Urinary bladder (tissue), 4 donors: ENCODE data around the gene ARID5B. TPM values are rescaled to one million over a fixed set of nuclear protein-coding genes. Genes with fewer than 3 reads are reported as not detected.

Source experiments
- DNase-seq: peaks from one replicate; pipeline ENCODE4 v3.0.0-alpha.2; 2015; ENCODE audit errors: extremely low spot score
- H3K27ac ChIP-seq: one replicate; pipeline ENCODE4 v1.5.1; 2013; ENCODE audit warnings: low read depth, mild to moderate bottlenecking, moderate library complexity
- H3K36me3 ChIP-seq: one replicate; pipeline ENCODE4 v1.6.1; 2013; ENCODE audit warnings: mild to moderate bottlenecking, moderate library complexity; ENCODE audit not compliant: insufficient read depth
- H3K4me1 ChIP-seq: one replicate; pipeline ENCODE4 v1.6.1; 2013; ENCODE audit warnings: mild to moderate bottlenecking, moderate library complexity; ENCODE audit not compliant: insufficient read depth
- H3K4me3 ChIP-seq: one replicate; pipeline ENCODE4 v1.5.1; 2013; ENCODE audit warnings: low read depth, low read length
- WGBS: extraction: QIAGEN DNeasy Blood & Tissue Kit; methylation state at CpG from one replicate; pipeline ENCODE4 v1.1.7; 2013; 5-methylcytosine and 5-hydroxymethylcytosine counted together
- polyA plus RNA-seq: library from polyadenylated mRNA; stranded (reverse); fragments of 200-250 nt; gene quantifications from one replicate; pipeline ENCODE4 v1.2.3, GENCODE V29; 2013
- total RNA-seq: library from RNA; depleted of rRNA; stranded (reverse); fragments of >200 nt; gene quantifications from one replicate; pipeline ENCODE4 v1.2.3, GENCODE V29; 2014
- donor health status: healthy with polysubstance abuse.
- donor health status: healthy.

The ARID5B gene
- total and polyA plus RNA-seq, 2 donors = 23.5 to 52.5 TPM

DNA sequence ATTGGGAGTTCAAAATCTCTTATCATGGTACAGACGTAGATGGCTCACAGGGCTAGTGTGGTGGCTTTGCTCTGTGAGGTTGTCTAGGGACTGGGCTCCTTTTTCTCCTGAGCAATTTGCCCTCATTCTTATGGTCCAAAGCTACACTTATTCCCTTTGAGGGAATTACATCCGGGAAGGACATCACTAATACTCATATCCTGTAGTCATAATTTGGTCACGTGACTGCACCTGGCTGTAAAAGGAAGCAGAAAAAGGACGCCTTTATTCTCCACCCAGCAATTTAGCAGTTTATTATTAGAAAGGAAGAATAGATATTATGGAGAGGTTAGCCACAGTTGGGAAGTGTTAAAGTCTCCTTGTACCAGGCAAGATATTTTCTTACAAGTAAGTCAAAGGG, 28.1 kb downstream of the ARID5B start:
- no peaks in the 10 kb centered on the region for H3K36me3 ChIP-seq
- no peak overlapping the region for H3K4me3 ChIP-seq
- 87% methylated on average over 4 of the region's 4 CpGs for WGBS
- H3K4me1 ChIP-seq = no peaks in the 10 kb centered on the region
- no peak overlapping the region for H3K27ac ChIP-seq
- DNase-seq = no peak

DNA sequence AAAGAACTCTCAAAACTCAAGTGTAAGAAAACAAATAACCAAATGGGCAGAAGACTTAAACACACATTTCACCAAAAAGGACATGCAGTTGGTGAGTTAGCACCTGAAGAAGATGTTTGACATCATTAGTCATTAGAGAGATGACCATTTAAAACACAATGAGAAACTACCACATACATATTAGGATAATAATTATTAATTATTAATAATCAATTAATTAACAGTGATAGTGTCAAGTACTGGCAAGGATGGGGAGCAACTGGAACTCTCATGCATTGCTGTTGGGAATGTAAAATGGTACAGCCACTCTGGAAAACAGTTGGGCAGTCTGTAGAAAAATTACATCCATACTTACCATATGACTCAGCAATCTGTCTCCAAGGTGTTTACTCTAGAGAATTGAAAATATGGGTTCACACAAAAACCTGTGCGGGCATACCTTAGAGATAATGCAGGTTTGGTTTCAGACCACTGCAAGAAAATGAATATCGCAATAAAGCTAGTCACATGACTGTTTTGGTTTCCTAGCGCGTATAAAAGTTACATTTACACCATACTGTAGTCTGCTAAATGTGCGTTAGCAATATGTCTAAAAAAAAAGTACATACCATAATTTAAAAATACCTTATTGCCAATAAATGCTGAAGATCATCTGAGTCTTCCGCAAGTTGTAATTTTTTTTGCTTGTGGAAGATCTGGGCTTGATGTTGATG, 30.3 kb downstream of the ARID5B start:
- 95% methylated on average over 6 of the region's 6 CpGs for WGBS
- H3K36me3 ChIP-seq = no peaks in the 10 kb centered on the region
- H3K27ac ChIP-seq = no peak overlapping the region

DNA sequence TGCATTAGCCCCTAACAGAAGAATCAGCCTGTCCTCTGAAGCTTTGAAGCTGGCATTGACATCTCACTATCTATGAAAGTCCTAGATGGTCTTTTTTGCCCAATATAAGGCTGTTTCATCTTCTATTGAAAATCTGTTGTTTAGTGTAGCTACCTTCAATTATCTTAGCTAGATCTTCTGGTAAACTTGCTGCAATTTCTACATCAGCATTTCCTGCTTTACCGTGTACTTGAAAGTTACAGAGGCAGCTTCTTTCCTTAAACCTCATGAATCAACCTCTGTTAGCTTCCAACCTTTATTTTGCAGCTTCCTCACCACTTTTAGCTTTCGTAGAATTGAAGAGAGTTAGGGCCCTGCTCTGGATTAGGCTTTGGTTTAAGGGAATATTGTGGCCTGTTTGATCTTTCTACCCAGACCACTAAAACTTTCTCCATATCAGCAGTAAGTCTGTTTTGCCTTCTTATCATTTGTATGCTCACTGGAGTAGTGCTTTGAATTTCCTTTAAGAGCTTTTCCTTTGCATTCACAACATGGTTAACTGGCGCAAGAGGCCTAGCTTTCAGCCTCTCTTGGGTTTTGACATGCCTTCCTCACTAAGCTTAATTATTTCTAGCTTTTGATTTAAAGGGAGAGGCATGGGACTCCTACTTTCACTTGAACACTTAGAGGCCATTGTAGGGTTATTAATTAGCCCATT, 32.5 kb downstream of the ARID5B start:
- Histone ChIP-seq H3K4me1 (no peaks in the 10 kb centered on the region), H3K36me3 (no peaks in the 10 kb centered on the region), H3K27ac (peak overlapping the region; percentile 3), H3K4me3 (no peak overlapping the region)
- DNase-seq = no peak
- 65% methylated on average over 3 of the region's 3 CpGs for WGBS

More for the DNA sequence above, 30.3 kb downstream of the ARID5B start:
- Histone ChIP-seq H3K4me3 (no peak overlapping the region), H3K4me1 (no peaks in the 10 kb centered on the region)
- DNase-seq = no peak

DNA sequence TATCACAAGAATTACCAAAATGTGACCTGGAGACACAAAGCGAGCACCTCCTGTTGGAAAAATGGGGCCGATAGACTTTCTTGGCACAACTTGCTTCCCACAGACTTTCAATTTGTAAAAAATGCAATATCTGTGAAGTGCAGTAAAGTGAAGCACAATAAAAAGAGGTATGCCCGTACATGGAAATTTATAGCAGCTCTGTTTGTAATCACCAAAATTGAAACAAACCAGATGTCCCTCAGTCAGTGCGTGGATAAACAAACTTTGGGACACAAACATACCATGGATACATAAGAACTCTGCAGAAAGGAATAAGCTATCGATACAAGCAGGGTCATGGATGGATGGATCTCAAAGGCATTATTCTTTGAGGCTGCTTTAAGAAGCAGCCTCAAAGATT, 33.6 kb downstream of the ARID5B start:
- Histone ChIP-seq H3K4me3 (no peak overlapping the region), H3K4me1 (no peaks in the 10 kb centered on the region), H3K27ac (peak overlapping the region; percentile 38), H3K36me3 (no peaks in the 10 kb centered on the region)
- no peak for DNase-seq
- WGBS = 36% methylated on average over 5 of the region's 5 CpGs

DNA sequence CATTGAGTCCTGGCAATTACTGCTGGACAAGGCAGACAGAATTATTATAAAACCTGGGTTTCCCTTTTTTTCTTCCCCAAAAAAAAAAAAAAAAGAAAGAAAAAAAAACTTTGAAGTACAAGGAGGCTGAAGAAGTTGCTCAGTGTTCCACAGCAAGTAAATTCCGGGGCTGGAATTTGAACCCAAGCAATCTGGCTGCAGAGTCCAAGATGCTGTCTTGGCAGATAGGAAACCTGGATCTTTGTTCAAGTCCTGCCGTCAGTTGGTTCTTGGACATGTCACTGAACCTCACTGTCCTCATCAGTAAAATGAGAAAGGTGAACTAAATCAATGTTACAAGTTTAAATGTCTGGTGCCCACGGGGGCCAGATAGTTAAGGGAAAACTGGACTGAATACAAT, 35.3 kb downstream of the ARID5B start:
- no peak overlapping the region for H3K4me3 ChIP-seq
- WGBS = 46% methylated on average over 3 of the region's 3 CpGs
- no peak overlapping the region for H3K27ac ChIP-seq
- no peak for DNase-seq
- no peaks in the 10 kb centered on the region for H3K4me1 ChIP-seq
- no peaks in the 10 kb centered on the region for H3K36me3 ChIP-seq

DNA sequence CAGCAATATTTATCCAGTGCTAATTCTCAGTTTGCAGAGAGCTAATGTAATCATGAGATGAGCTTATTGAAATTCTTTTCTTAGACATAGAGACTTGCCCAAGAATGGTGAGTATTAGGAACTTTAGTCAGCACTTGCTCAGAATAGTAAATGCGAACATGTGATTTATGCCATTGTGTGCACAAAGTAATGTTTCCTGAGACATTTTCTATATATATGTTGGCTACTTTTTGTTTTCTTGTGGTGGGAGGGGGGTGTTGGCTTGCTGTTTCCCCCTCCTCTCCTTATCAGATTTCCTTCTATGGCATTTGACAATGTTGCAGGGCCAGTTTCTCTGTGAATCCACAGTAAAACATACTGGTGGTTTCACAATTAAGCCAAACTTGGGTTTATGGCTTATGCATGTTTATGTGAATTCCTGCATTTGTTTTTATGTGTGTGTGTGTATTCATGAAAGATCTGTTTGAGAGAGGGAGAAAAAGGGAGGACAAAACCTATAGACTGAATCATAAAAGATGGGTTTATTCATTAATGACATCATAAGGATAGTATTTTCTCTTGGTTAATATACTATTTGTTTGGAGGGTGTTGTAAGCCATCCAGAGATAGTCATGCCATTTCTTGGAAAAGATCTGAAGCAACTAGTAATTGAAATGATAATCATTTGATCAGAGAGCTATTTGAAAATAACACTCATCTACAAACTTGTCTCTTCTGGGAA, 36.3 kb downstream of the ARID5B start:
- H3K4me3 ChIP-seq = no peak overlapping the region
- WGBS = 26% methylated on average over 1 of the region's 1 CpG
- DNase-seq = peak; percentile 59

DNA sequence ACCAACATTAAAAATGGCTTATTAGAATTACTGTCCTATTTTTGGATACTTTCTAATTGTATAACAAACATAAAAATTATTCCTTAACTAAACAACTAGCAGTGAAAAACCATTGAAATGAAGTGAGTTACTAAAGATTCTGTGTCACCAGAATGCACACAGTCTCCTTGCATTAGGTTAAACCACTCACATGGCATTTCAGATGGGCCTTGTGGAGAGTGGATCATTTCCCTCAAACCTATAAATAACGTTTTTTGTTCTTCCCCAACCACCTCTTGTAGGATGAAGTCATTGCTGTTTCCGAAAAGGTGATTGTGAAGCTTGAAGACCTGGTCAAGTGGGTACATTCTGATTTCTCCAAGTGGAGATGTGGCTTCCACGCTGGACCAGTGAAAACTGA, 38.4 kb downstream of the ARID5B start:
- 79% methylated on average over 3 of the region's 3 CpGs for WGBS
- Histone ChIP-seq H3K4me1 (no peaks in the 10 kb centered on the region), H3K27ac (no peak overlapping the region), H3K36me3 (no peaks in the 10 kb centered on the region), H3K4me3 (no peak overlapping the region)
- no peak for DNase-seq

More for the DNA sequence above, 36.3 kb downstream of the ARID5B start:
- peak overlapping the region; percentile 56 for H3K27ac ChIP-seq
- no peaks in the 10 kb centered on the region for H3K4me1 ChIP-seq
- H3K36me3 ChIP-seq = no peaks in the 10 kb centered on the region

DNA sequence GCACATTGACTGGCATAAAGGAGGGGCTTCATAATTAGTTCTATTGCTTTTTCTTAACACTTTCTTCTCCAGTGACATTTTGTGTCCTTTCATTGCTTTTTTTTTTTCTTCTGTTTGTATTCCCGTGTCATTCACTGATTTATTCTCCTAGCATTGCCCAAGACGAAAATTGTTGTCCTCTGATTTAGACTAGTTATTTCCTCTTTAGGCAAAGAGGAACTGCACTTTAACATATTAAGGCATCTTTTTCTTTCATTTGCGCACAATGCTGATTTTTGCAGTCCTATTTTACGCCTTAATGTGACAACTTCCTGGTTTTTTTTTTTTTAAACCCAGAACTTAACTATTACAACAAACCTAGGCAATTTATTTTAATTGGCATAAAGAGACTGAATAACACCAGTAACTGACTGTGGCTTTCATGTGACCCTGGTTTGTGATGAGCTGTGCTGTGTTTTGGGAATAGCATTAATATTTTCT, 39.7 kb downstream of the ARID5B start:
- Histone ChIP-seq H3K4me3 (no peak overlapping the region), H3K27ac (peak overlapping the region; percentile 10), H3K36me3 (no peaks in the 10 kb centered on the region), H3K4me1 (no peaks in the 10 kb centered on the region)
- 73% methylated on average over 4 of the region's 4 CpGs for WGBS
- DNase-seq = no peak

DNA sequence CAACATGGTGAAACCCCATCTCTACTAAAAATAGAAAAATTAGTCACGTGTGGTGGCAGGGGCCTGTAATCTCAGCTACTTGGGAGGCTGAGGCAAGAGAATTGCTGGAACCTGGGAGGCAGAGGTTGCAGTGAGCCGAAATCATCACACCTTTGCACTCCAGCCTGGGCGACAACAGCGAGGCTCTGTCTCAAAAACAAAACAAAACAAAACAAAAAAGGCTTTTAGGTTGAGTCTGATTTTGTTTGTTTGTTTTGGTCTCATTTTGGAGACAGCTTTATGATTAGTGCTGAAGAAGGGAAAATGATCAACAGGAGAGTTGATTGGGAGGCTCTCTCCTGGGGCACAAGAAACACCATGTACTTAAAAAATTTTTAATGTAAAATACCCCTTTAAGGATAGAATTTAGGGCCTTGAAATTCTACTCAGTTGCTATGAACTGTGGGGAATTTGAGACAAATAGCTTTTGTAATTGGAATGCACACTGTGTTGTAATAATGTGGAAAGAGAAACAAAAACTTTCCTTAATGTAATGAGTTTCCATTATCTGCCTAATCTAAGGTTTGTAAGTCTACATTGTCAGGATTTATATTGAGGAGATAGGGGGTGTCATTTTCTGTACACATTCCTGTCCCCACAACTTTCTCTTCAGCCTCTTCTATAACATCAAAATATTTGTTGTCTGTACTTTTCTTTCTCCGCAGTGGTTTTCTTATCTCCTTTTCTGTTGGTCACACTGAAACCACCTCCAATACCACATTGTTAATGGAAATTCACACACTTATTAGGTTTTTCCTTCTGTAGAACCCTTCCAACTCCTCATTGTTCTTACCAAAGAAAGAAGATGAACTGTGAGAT, 41.3 kb downstream of the ARID5B start:
- DNase-seq = no peak
- WGBS = 75% methylated on average over 5 of the region's 5 CpGs
- Histone ChIP-seq H3K4me3 (peak overlapping the region; percentile 6), H3K36me3 (no peaks in the 10 kb centered on the region), H3K27ac (peak overlapping the region; percentile 80), H3K4me1 (no peaks in the 10 kb centered on the region)

DNA sequence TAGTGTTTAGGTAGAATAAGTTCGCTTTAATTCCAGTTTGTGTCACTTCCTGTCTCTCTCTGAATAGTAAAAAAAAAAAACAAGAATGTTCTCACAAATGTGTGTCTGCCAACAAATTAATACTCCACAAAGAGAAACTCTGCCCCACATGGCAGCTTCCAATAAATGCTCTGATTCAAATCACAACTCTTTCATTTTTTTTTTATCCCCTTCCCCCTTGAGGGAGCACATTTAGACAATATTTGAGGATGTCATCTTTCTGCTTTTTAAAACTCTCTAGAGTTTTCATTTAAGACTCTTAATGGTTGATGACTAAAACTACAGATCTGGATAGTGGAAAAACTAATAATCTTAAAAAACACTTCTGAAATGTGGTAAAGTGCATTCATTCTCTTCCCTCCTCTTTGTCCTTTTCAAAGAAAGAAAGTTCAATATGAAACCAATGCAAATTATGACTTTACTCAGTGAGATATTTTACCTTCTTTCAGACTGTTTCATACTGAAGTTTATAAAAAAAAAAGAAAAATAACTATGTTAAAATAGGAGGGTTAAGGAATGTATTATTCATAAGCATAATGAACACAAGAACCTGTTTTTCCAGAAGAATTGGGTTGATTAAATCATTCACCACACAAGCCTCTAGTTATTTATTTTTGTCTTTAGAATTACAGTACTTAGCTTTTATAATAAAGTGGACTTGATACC, 42.3 kb downstream of the ARID5B start:
- H3K4me3 ChIP-seq = no peak overlapping the region
- DNase-seq = peak; percentile 62
- H3K36me3 ChIP-seq = no peaks in the 10 kb centered on the region
- H3K4me1 ChIP-seq = no peaks in the 10 kb centered on the region
- H3K27ac ChIP-seq = no peak overlapping the region
- 31% methylated on average over 1 of the region's 1 CpG for WGBS

DNA sequence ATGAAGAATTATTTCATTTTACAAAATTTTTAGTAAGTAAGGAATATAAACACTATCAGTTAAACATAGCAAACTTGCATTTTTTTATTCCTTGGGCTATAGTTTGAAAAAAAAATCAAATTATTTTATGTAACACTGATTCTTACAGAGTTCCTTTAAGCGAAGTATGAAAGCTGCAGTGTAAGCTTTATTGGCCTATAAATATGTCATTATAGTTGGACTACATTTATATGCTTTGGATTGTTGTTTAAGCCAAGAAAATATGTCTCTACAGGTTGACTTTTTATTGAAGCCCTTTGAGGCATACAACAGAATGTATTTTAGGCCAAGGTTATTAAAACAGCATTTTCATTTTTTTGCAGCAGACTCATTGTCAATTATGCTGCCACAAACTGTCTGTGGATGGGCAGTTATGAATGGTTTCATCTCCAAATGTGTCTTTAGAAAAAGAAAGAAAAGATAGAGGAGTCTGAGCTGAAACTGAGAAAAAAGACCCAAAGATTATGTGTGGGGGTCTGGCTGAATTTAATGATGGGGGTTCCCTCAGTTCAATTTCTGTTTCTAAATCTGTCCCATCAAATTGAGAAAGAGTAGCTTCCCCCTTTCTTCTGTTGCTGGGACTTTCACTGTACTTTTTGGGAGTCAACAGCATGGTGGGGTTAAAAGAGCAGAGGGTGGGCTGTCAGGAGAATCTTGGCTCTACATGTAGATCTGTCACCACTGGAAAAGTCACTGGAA, 43.1 kb downstream of the ARID5B start:
- Histone ChIP-seq H3K4me3 (no peak overlapping the region), H3K27ac (peak overlapping the region; percentile 77), H3K36me3 (no peaks in the 10 kb centered on the region), H3K4me1 (no peaks in the 10 kb centered on the region)
- peak; percentile 61 for DNase-seq
- 39% methylated on average over 1 of the region's 1 CpG for WGBS

DNA sequence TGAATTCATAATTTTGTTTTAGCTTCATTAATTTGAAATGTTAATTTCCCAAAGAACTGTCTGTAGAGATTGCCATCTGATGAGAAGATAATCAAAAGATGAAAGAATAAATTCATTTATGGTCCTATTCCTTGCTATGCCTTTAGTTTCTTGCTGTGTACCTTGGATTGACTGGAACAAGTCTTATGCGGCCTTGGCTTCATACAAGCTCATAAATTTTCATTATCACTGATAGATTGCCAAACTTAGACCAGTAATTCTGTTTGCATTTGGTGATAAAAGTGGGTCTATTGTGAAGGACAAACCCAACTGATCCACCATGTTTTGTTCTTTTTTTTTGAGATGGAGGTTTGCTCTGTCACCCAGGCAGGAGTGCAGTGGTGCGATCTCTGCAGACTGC, 48.2 kb downstream of the ARID5B start:
- H3K4me1 ChIP-seq = no peaks in the 10 kb centered on the region
- no peak for DNase-seq
- 67% methylated on average over 2 of the region's 2 CpGs for WGBS
- no peak overlapping the region for H3K27ac ChIP-seq
- no peaks in the 10 kb centered on the region for H3K36me3 ChIP-seq
- H3K4me3 ChIP-seq = no peak overlapping the region
